Activated B cell treated with CpG ODN at 0.5 μM for 24 hours (primary cell): ENCODE data around the gene SDSL. TPM values are rescaled to one million over a fixed set of nuclear protein-coding genes. Genes with fewer than 3 reads are reported as not detected.
A peak's percentile ranks its signal among the peaks of the same experiment; 100 is the strongest.

Experiments
- ATAC-seq: fragments of 200-7000 bp; cut with Tn5 transposase; one replicate; pipeline ENCODE4 v1.10.0; 2021; ENCODE audit warnings: low read depth, mild to moderate bottlenecking, moderate library complexity
- CTCF ChIA-PET: fragments of 350-600 bp; sonication (Branson Sonifier 250); formaldehyde crosslinking; loops from one replicate; lab custom pipeline; 2021; ENCODE audit warnings: antibody characterized with exemption; lab: Charles Lee
- POLR2A ChIA-PET: fragments of 350-600 bp; sonication (Branson Sonifier 250); formaldehyde crosslinking; loops from one replicate; lab custom pipeline; 2021; ENCODE audit warnings: antibody characterized with exemption; lab: Charles Lee
- DNase-seq: peaks from one replicate; pipeline ENCODE4 v3.0.0; 2022
- H3K27ac Mint-ChIP-seq: one replicate; pipeline ENCODE4 v1.8.0; 2020; ENCODE audit warnings: mixed read lengths
- H3K27me3 Mint-ChIP-seq: one replicate; pipeline ENCODE4 v1.8.0; 2021; ENCODE audit warnings: mixed read lengths
- H3K36me3 Mint-ChIP-seq: one replicate; pipeline ENCODE4 v1.8.0; 2021; ENCODE audit warnings: low read depth, mixed read lengths
- H3K4me1 Mint-ChIP-seq: one replicate; pipeline ENCODE4 v1.8.0; 2021; ENCODE audit warnings: mixed read lengths
- H3K4me3 Mint-ChIP-seq: one replicate; pipeline ENCODE4 v1.8.0; 2020; ENCODE audit warnings: mild to moderate bottlenecking, mixed read lengths
- H3K9me3 Mint-ChIP-seq: one replicate; pipeline ENCODE4 v1.8.0; 2020; ENCODE audit warnings: mixed read lengths
- intact Hi-C: fragments of 100-400 bp; cut with micrococcal nuclease; formaldehyde crosslinking; loops from one replicate; pipeline ENCODE4 v1.15.1; 2024
- total RNA-seq: library from RNA; stranded (reverse); gene quantifications from 2 replicates; pipeline ENCODE4 v1.2.3, GENCODE V29; 2022
- TF ChIP-seq, protein P1 (sequence below): fragments of 200-600 bp; IDR thresholded peaks from one replicate; pipeline ENCODE4 v1.8.0; 2022; ENCODE audit warnings: antibody characterized with exemption, mild to moderate bottlenecking

The SDSL gene
- total RNA-seq, 1 donor from 2014 or later = 0.20 TPM

- Mint-ChIP-seq H3K36me3 (no peaks in the 10 kb centered on the region), H3K4me3 (peak overlapping the region; percentile 17), H3K27ac (no peak overlapping the region), H3K4me1 (peaks cover 27% of the 10 kb centered on the region), H3K27me3 (peaks cover 68% of the 10 kb centered on the region), H3K9me3 (no peaks in the 10 kb centered on the region)
- intact Hi-C loops = no loop called here
- no peak for ATAC-seq
- TF ChIP-seq, protein P1, sequence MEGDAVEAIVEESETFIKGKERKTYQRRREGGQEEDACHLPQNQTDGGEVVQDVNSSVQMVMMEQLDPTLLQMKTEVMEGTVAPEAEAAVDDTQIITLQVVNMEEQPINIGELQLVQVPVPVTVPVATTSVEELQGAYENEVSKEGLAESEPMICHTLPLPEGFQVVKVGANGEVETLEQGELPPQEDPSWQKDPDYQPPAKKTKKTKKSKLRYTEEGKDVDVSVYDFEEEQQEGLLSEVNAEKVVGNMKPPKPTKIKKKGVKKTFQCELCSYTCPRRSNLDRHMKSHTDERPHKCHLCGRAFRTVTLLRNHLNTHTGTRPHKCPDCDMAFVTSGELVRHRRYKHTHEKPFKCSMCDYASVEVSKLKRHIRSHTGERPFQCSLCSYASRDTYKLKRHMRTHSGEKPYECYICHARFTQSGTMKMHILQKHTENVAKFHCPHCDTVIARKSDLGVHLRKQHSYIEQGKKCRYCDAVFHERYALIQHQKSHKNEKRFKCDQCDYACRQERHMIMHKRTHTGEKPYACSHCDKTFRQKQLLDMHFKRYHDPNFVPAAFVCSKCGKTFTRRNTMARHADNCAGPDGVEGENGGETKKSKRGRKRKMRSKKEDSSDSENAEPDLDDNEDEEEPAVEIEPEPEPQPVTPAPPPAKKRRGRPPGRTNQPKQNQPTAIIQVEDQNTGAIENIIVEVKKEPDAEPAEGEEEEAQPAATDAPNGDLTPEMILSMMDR = no peak
- ChIA-PET POLR2A (no interaction called here), CTCF (no interaction called here)
- no peak for DNase-seq
Measured at GRCh38 chr12:113463746-113464451, 41.7 kb downstream of the SDSL start.

DNA sequence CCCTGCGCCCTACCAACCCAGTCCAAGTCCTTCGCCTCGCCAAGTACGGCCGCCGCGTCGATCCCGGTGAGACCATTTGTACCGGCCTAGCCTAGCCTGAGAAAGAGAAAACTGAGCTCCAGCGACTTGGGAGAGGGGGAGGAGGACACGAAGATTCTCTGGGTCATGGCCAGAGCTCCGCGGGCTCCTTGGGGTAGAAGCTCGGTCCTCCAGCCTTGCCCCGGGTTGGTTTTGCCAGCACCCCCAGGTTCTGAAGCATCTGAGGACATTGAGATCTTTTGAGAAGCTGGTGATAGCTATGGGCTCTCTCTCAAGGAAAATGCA lies 42.2 kb downstream of the SDSL start:
- H3K4me1 Mint-ChIP-seq = peaks cover 27% of the 10 kb centered on the region
- H3K36me3 Mint-ChIP-seq = no peaks in the 10 kb centered on the region
- H3K27ac Mint-ChIP-seq = no peak overlapping the region
- intact Hi-C loops = no loop called here
- CTCF ChIA-PET = no interaction called here
- no peaks in the 10 kb centered on the region for H3K9me3 Mint-ChIP-seq
- POLR2A ChIA-PET = no interaction called here
- no peak for ATAC-seq
- no peak overlapping the region for H3K4me3 Mint-ChIP-seq
- no peak for DNase-seq
- H3K27me3 Mint-ChIP-seq = peaks cover 68% of the 10 kb centered on the region
- TF ChIP-seq, protein P1 = no peak

GRCh38 chr12:113464852-113465719 lies 42.9 kb downstream of the SDSL start:
- no peak for ATAC-seq
- no peaks in the 10 kb centered on the region for H3K36me3 Mint-ChIP-seq

DNA sequence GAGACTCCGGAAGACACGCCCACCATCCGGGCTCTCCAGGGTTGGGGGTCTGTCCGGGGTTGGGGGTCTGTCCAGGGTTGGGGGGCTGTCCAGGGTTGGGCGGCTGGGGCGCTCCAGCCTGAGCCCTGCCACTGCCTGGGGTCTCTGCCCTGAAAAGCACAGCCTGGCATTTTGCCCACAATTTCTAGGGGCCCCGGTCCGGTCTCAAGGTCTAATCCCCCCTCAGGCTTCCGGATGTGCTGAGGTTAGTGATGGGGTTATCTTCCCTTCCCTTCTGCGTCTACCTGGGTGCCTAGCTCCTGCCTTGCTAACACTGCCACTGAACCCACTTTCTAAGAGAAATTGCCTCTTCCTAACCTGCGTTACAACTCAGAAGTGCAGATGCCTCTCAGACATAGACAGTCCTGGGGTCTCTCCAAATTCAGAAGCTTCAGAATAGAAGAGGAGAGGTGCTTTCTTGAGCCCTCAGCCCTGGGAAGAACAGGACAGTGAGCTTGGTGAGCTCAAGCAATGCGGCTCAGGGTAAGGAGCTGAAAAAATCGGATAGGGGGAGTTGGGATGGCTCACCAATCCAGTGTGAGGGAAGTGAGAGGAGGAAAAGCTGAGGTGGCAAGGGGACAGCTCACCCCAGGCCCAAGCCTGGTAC lies 43.8 kb downstream of the SDSL start:
- ChIA-PET POLR2A (no interaction called here), CTCF (no interaction called here)
- no peaks in the 10 kb centered on the region for H3K36me3 Mint-ChIP-seq
- H3K27ac Mint-ChIP-seq = no peak overlapping the region
- ATAC-seq = no peak
- intact Hi-C loops = no loop called here
- peak overlapping the region; percentile 28 for H3K4me3 Mint-ChIP-seq
- H3K27me3 Mint-ChIP-seq = peaks cover 65% of the 10 kb centered on the region
- no peaks in the 10 kb centered on the region for H3K9me3 Mint-ChIP-seq
- TF ChIP-seq, protein P1 = no peak
- no peak for DNase-seq
- H3K4me1 Mint-ChIP-seq = peaks cover 27% of the 10 kb centered on the region

More at GRCh38 chr12:113464852-113465719, 42.9 kb downstream of the SDSL start:
- Mint-ChIP-seq H3K27ac (no peak overlapping the region), H3K4me3 (no peak overlapping the region), H3K27me3 (peaks cover 67% of the 10 kb centered on the region), H3K9me3 (no peaks in the 10 kb centered on the region), H3K4me1 (peaks cover 27% of the 10 kb centered on the region)
- intact Hi-C loops = no loop called here
- TF ChIP-seq, protein P1 = no peak
- no peak for DNase-seq
- ChIA-PET POLR2A (no interaction called here), CTCF (no interaction called here)
